ENCODE data around the gene CARS2. TPM values are rescaled to one million over a fixed set of nuclear protein-coding genes. Genes with fewer than 3 reads are reported as not detected.
"Not testable (repeated sequence)": the region's sequence is repeated elsewhere in the genome, so short reads cannot be mapped to it uniquely, and the experiment has no call there.

CARS2 gene
- total RNA-seq, 4 donors from 2014 or later = 33.9 to 64.7 (median 51.8) TPM

DNA sequence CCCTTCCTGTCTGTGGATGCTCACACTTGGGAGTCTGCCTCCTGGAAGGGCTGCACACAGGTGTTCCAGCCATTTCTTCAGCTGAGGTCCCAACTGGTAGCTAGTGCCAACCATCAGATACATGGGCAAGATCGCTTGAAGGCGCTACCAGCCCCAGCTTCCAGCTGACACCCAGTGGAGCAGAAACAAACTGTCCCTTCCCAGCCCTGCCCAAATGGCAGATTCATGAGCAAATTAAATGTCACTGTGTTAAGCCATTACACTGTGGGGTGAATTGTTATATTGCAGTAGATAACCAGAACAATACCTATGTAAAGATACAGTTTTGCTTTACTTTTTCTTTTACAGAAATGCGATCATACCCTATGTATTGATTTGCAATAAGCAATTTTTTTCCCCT, 25.2 kb upstream of the CARS2 start:
- intact Hi-C loops (cut with DNase I; ENCODE audit: low total_unique reads) = no loop called here
- 94 to 100% methylated on average over 3 of the region's 3 CpGs for WGBS, 2 donors
- no peak for TF ChIP-seq POLR2A (IDR thresholded peaks at IDR 0.05)
- TF ChIP-seq, protein P1, sequence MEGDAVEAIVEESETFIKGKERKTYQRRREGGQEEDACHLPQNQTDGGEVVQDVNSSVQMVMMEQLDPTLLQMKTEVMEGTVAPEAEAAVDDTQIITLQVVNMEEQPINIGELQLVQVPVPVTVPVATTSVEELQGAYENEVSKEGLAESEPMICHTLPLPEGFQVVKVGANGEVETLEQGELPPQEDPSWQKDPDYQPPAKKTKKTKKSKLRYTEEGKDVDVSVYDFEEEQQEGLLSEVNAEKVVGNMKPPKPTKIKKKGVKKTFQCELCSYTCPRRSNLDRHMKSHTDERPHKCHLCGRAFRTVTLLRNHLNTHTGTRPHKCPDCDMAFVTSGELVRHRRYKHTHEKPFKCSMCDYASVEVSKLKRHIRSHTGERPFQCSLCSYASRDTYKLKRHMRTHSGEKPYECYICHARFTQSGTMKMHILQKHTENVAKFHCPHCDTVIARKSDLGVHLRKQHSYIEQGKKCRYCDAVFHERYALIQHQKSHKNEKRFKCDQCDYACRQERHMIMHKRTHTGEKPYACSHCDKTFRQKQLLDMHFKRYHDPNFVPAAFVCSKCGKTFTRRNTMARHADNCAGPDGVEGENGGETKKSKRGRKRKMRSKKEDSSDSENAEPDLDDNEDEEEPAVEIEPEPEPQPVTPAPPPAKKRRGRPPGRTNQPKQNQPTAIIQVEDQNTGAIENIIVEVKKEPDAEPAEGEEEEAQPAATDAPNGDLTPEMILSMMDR (IDR thresholded peaks at IDR 0.05) = no peak

DNA sequence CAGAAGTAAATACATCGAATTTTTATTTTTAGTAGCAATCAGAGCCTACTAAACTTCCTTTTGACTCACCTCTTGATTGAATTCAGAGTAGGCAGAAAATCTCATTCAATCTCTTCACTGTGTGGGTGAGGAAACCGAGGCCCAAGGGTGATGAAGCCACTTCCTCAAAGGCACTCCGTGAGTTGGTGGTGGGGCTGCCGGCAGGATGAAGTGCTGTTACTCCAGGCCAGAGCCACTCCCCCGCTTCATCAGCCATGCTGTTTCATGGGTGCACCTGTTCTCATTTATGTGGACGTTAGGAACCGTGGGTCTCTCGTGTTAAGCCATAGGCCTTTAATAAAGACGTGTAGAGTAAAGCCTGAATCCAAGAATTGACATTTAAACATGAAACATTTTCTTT, 20.8 kb upstream of the CARS2 start:
- no peak for DNase-seq (ENCODE audit: low spot score in 2 of 2)
- H3K4me3 ChIP-seq (ENCODE audit: low read depth, poor library complexity, severe bottlenecking) = no peak overlapping the region
- TF ChIP-seq, protein P1 (IDR thresholded peaks at IDR 0.05) = no peak
- no peak for TF ChIP-seq POLR2A (IDR thresholded peaks at IDR 0.05)
- intact Hi-C loops (cut with DNase I; ENCODE audit: low total_unique reads) = no loop called here
- 78 to 83% methylated on average over 9 of the region's 9 CpGs for WGBS, 2 donors

More for the DNA sequence above, 25.2 kb upstream of the CARS2 start:
- no peak for DNase-seq (ENCODE audit: low spot score in 2 of 2)
- H3K4me3 ChIP-seq (ENCODE audit: low read depth, poor library complexity, severe bottlenecking) = no peak overlapping the region

DNA sequence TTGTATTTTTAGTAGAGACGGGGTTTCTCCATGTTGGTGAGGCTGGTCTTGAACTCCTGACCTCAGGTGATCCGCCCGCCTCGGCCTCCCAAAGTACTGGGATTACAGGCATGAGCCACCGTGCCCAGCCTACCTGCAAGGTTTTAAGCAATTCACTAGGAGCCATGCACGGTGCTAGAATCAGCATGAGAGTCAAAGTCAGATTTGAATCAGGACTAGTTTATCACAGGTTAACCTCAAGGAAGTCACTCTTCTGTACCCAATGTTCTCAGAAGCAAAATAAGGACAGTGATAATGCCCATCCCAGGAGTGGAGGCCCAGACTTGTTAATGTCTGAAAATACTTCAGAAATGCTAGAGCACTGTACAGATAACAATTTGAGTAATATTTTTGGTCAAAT, 20.2 kb upstream of the CARS2 start:
- DNase-seq (ENCODE audit: low spot score in 2 of 2); intact Hi-C loops (cut with DNase I; ENCODE audit: low total_unique reads); H3K4me3 ChIP-seq (ENCODE audit: low read depth, poor library complexity, severe bottlenecking): not testable (repeated sequence)
- whole genome bisulfite sequencing, 2 donors = 94 to 98% methylated on average over 6 of the region's 6 CpGs

DNA sequence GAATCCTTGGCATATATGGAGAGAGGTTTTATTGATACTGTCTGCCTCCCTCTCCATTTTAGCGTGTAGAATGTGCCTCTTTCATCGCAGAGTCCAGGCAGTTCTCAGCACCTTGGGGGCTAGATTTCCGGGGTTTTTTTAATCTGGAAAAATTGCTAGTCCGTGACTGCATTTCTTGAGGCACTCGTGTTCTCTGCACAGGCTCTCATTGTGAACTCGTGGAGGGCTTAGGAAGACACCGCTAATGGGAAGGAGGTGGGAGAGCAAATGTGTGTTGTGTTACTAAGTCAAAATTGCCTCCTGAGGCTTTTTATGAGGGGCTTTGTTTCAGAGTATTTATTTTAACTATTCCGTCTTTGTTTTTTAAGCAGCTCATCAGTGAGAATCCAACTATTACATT, 17.7 kb upstream of the CARS2 start:
- 73 to 75% methylated on average over 8 of the region's 8 CpGs for WGBS, 2 donors
- TF ChIP-seq, protein P1 (IDR thresholded peaks at IDR 0.05) = no peak
- no peak for TF ChIP-seq POLR2A (IDR thresholded peaks at IDR 0.05)
- DNase-seq (ENCODE audit: low spot score in 2 of 2) = no peak
- intact Hi-C loops (cut with DNase I; ENCODE audit: low total_unique reads) = no loop called here
- H3K4me3 ChIP-seq (ENCODE audit: low read depth, poor library complexity, severe bottlenecking) = no peak overlapping the region

DNA sequence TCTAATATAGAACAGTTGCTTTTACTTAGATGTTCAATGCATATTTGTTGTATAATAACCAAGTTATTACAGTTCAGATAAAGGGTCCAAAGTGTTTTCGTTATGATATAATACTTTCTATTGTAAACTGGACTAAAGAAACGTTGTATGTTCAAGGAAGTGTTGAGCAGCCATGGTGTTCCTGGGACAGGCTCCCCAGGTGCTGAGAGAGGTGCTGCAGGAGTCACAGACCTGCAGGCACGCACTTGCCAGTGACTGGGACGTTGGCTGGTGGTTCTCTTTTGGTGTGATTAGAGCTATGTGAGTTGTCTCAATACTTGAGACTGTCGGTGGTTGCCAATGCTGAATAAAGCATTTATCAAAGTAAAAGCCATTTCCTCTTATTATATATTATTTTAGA, 17.1 kb upstream of the CARS2 start:
- 53 to 55% methylated on average over 5 of the region's 5 CpGs for WGBS, 2 donors
- DNase-seq (ENCODE audit: low spot score in 2 of 2) = no peak
- intact Hi-C loops (cut with DNase I; ENCODE audit: low total_unique reads) = no loop called here
- no peak overlapping the region for H3K4me3 ChIP-seq (ENCODE audit: low read depth, poor library complexity, severe bottlenecking)
- TF ChIP-seq, protein P1 (IDR thresholded peaks at IDR 0.05) = no peak
- TF ChIP-seq POLR2A (IDR thresholded peaks at IDR 0.05) = no peak

DNA sequence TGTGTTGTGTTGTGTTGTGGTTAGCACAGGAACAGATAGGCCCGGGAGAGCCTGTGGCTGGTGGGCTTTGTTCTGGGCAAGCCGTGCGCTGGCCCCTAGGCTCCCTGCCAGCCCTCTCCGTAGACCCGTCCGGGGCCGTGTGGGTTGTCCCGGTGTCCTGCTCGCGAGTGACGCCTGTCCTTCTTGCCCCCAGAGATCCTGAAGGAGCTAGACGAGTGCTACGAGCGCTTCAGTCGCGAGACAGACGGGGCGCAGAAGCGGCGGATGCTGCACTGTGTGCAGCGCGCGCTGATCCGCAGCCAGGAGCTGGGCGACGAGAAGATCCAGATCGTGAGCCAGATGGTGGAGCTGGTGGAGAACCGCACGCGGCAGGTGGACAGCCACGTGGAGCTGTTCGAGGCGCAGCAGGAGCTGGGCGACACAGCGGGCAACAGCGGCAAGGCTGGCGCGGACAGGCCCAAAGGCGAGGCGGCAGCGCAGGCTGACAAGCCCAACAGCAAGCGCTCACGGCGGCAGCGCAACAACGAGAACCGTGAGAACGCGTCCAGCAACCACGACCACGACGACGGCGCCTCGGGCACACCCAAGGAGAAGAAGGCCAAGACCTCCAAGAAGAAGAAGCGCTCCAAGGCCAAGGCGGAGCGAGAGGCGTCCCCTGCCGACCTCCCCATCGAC, 13.3 kb upstream of the CARS2 start:
- TF ChIP-seq, protein P1 (IDR thresholded peaks at IDR 0.05) = no peak
- TF ChIP-seq POLR2A (IDR thresholded peaks at IDR 0.05) = no peak
- no peak overlapping the region for H3K4me3 ChIP-seq (ENCODE audit: low read depth, poor library complexity, severe bottlenecking)
- DNase-seq (ENCODE audit: low spot score in 2 of 2) = no peak
- WGBS, 2 donors = 97% methylated on average over 53 to 61 of the region's 61 CpGs
- intact Hi-C loops (cut with DNase I; ENCODE audit: low total_unique reads) = no loop called here
